ENCODE results near the gene TMEM217. TPM values are rescaled to one million over a fixed set of nuclear protein-coding genes. Genes with fewer than 3 reads are reported as not detected.

Gene TMEM217
- polyA plus RNA-seq, 3 donors = 0.09 to 0.29 TPM; not detected in 1

DNA sequence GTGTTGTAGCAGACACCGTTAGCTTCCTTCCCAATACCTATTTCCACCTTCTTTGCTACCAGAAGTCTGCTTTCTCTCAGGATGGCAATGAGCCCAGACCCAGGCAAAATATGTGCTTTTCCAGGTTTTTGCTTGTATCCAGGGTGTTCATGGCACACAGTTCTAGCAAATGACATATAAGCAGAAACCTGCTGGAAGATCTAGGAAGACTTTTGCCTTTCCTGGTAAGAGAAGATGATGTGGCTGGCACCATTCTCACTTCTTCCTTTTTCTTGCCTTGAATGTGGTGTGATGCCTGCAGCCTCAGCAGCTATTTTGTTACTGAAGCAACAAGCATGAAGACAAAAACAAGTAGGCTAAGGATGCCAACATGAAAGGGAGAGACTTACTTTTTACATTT lies 19.6 kb downstream of the TMEM217 start:
- no peaks in the 10 kb centered on the region for H3K79me2 ChIP-seq (ENCODE audit: insufficient read depth, low read length)
- peak in 1 of 3 donors; percentile 29 for DNase-seq
- H3K9me3 ChIP-seq (replicated peaks in 1 of 2; ENCODE audit: control insufficient read depth in 1 of 2, insufficient read depth in 1 of 2, low read length in 2 of 2) = no peaks in the 10 kb centered on the region
- peaks cover 19 to 21% of the 10 kb centered on the region in 2 donors for H3K4me1 ChIP-seq (ENCODE audit: control insufficient read depth in 1 of 2, insufficient read depth in 2 of 2, low read length in 2 of 2)
- H4K20me1 ChIP-seq (ENCODE audit: insufficient read depth, low read length) = no peaks in the 10 kb centered on the region
- H3K9me3 Mint-ChIP-seq = peaks cover 0 to 6% (median 0%) of the 10 kb centered on the region in 7 donors
- H3K4me3 Mint-ChIP-seq = no peak overlapping the region
- H3K27me3 ChIP-seq (ENCODE audit: control insufficient read depth in 2 of 2, insufficient read depth in 2 of 2, low read length in 2 of 2) = no peaks in the 10 kb centered on the region
- H3K36me3 ChIP-seq (replicated peaks in 1 of 2; ENCODE audit: control insufficient read depth in 1 of 2, insufficient read depth in 2 of 2, low read length in 2 of 2) = no peaks in the 10 kb centered on the region
- H3K4me1 Mint-ChIP-seq = peaks cover 20% of the 10 kb centered on the region
- H3K27me3 Mint-ChIP-seq (ENCODE audit: low read depth in 3 of 3) = no peaks in the 10 kb centered on the region
- H3K4me2 ChIP-seq (replicated peaks; ENCODE audit: extremely low read depth, low read length, poor library complexity, severe bottlenecking) = no peak overlapping the region
- H2AFZ ChIP-seq (ENCODE audit: insufficient read depth, low read depth, low read length, poor library complexity, severe bottlenecking) = no peak overlapping the region
- peak overlapping the region in 2 of 7 donors; percentile 8 to 26 for H3K27ac Mint-ChIP-seq
- H3K27ac ChIP-seq (ENCODE audit: low read depth in 1 of 2, low read length in 2 of 2) = no peak overlapping the region
- no peak overlapping the region for H3K9ac ChIP-seq (ENCODE audit: insufficient read depth, low read length, poor library complexity, severe bottlenecking)
- intact Hi-C loops (cut with micrococcal nuclease) = no loop called here
- 80% methylated on average over 1 of the region's 1 CpG for WGBS (ENCODE audit: insufficient coverage)
- no peak overlapping the region for H3K4me3 ChIP-seq (replicated peaks in 1 of 3; ENCODE audit: low read depth in 2 of 3, low read length in 3 of 3)
- peaks cover 0 to 2% of the 10 kb centered on the region in 2 donors for H3K36me3 Mint-ChIP-seq
- TF ChIP-seq, protein P1, sequence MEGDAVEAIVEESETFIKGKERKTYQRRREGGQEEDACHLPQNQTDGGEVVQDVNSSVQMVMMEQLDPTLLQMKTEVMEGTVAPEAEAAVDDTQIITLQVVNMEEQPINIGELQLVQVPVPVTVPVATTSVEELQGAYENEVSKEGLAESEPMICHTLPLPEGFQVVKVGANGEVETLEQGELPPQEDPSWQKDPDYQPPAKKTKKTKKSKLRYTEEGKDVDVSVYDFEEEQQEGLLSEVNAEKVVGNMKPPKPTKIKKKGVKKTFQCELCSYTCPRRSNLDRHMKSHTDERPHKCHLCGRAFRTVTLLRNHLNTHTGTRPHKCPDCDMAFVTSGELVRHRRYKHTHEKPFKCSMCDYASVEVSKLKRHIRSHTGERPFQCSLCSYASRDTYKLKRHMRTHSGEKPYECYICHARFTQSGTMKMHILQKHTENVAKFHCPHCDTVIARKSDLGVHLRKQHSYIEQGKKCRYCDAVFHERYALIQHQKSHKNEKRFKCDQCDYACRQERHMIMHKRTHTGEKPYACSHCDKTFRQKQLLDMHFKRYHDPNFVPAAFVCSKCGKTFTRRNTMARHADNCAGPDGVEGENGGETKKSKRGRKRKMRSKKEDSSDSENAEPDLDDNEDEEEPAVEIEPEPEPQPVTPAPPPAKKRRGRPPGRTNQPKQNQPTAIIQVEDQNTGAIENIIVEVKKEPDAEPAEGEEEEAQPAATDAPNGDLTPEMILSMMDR (IDR thresholded peaks at IDR 0.05) = no peak

DNA sequence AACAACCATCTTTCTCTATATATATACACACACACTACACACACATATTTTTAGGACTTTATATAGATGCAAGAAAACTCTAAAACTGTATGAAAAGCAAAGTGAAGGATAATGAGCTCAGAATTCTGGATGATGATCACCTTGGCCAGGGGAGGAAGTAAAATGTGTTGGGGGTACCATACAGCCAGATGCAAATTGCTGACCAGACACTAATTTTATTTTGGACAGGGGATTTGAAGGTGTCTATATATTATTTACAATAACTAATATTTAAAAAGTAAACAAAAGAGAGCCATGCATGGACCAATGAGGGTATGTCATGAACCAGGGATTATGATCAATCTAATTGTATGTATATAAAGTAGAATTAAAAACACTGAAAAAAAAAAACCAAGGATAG lies 20.2 kb downstream of the TMEM217 start:
- Histone ChIP-seq H2AFZ (ENCODE audit: insufficient read depth, low read depth, low read length, poor library complexity, severe bottlenecking) (no peak overlapping the region), H3K9me3 (replicated peaks in 1 of 2; ENCODE audit: control insufficient read depth in 1 of 2, insufficient read depth in 1 of 2, low read length in 2 of 2) (no peaks in the 10 kb centered on the region), H3K9ac (ENCODE audit: insufficient read depth, low read length, poor library complexity, severe bottlenecking) (no peak overlapping the region), H3K4me3 (replicated peaks in 1 of 3; ENCODE audit: low read depth in 2 of 3, low read length in 3 of 3) (no peak overlapping the region), H3K27ac (ENCODE audit: low read depth in 1 of 2, low read length in 2 of 2) (no peak overlapping the region), H3K36me3 (replicated peaks in 1 of 2; ENCODE audit: control insufficient read depth in 1 of 2, insufficient read depth in 2 of 2, low read length in 2 of 2) (no peaks in the 10 kb centered on the region), H3K4me1 (ENCODE audit: control insufficient read depth in 1 of 2, insufficient read depth in 2 of 2, low read length in 2 of 2) (peaks cover 19 to 21% of the 10 kb centered on the region in 2 donors), H3K79me2 (ENCODE audit: insufficient read depth, low read length) (no peaks in the 10 kb centered on the region), H3K27me3 (ENCODE audit: control insufficient read depth in 2 of 2, insufficient read depth in 2 of 2, low read length in 2 of 2) (no peaks in the 10 kb centered on the region), H3K4me2 (replicated peaks; ENCODE audit: extremely low read depth, low read length, poor library complexity, severe bottlenecking) (no peak overlapping the region), H4K20me1 (ENCODE audit: insufficient read depth, low read length) (no peaks in the 10 kb centered on the region)
- peaks cover 0 to 6% (median 0%) of the 10 kb centered on the region in 7 donors for H3K9me3 Mint-ChIP-seq
- no peak for DNase-seq
- intact Hi-C loops (cut with micrococcal nuclease) = no loop called here
- TF ChIP-seq, protein P1 (IDR thresholded peaks at IDR 0.05) = no peak
- H3K4me1 Mint-ChIP-seq = peaks cover 20% of the 10 kb centered on the region
- H3K36me3 Mint-ChIP-seq = peaks cover 0 to 2% of the 10 kb centered on the region in 2 donors
- H3K27ac Mint-ChIP-seq = no peak overlapping the region
- peaks cover 0 to 2% (median 0%) of the 10 kb centered on the region in 3 donors for H3K27me3 Mint-ChIP-seq (ENCODE audit: low read depth in 3 of 3)
- no peak overlapping the region for H3K4me3 Mint-ChIP-seq

All from CD14-positive monocyte (primary cell).